Upper lobe of left lung (tissue), 4 donors: ENCODE measurements around the gene UNC5A.

Experiments used
- POLR2A ChIP-seq, 4 donors: fragments of 450-650 bp; IDR thresholded peaks; one replicate each; pipeline ENCODE4 v1.5.1; 2016 to 2017; ENCODE audit warnings: antibody characterized with exemption in 4 of 4, mild to moderate bottlenecking in 2 of 4
- TF ChIP-seq, protein P1 (sequence below), 6 experiments: fragments of 450-650 bp in 4 of 6; fragments of 200-600 bp in 2 of 6; sonication (generic) in 2 of 6; IDR thresholded peaks; one replicate each; pipeline ENCODE4 v1.5.1; 2016 to 2019; ENCODE audit warnings: antibody characterized with exemption in 6 of 6

GRCh38 chr5:176809544-176810080 is 747 bp upstream of the UNC5A start:
- TF ChIP-seq, protein P1, sequence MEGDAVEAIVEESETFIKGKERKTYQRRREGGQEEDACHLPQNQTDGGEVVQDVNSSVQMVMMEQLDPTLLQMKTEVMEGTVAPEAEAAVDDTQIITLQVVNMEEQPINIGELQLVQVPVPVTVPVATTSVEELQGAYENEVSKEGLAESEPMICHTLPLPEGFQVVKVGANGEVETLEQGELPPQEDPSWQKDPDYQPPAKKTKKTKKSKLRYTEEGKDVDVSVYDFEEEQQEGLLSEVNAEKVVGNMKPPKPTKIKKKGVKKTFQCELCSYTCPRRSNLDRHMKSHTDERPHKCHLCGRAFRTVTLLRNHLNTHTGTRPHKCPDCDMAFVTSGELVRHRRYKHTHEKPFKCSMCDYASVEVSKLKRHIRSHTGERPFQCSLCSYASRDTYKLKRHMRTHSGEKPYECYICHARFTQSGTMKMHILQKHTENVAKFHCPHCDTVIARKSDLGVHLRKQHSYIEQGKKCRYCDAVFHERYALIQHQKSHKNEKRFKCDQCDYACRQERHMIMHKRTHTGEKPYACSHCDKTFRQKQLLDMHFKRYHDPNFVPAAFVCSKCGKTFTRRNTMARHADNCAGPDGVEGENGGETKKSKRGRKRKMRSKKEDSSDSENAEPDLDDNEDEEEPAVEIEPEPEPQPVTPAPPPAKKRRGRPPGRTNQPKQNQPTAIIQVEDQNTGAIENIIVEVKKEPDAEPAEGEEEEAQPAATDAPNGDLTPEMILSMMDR (IDR thresholded peaks at IDR 0.05), result no peak
- no peak for TF ChIP-seq POLR2A (IDR thresholded peaks at IDR 0.05)
